Esophagus muscularis mucosa (tissue), 4 donors: Measurements from ENCODE around the gene MEGF9. TPM values are rescaled to one million over a fixed set of nuclear protein-coding genes. Genes with fewer than 3 reads are reported as not detected.

ENCODE experiments used
- DNase-seq: peaks from one replicate; pipeline ENCODE4 v3.0.0-alpha.2; 2017; ENCODE audit errors: extremely low spot score
- H3K27ac ChIP-seq, 4 donors: fragments of 200-600 bp; sonication (generic); replicated peaks in 1 of 4; 1 replicate in 3 of 4; 2 replicates in 1 of 4; pipeline ENCODE4 v1.5.1; 2016 to 2019; ENCODE audit warnings: mild to moderate bottlenecking in 1 of 4
- H3K27me3 ChIP-seq, 4 donors: fragments of 200-600 bp; sonication (generic); one replicate each; pipeline versions ENCODE4 v1.5.1 to v1.6.0; 2016 to 2019
- H3K36me3 ChIP-seq, 4 donors: fragments of 200-600 bp; sonication (generic); one replicate each; pipeline ENCODE4 v1.5.1; 2016 to 2019
- H3K4me1 ChIP-seq, 4 donors: fragments of 200-600 bp; sonication (generic); one replicate each; pipeline ENCODE4 v1.5.1; 2016 to 2019
- H3K4me3 ChIP-seq, 4 donors: fragments of 200-600 bp; sonication (generic); 1 replicate in 2 of 4; 2 replicates in 2 of 4; pipeline ENCODE4 v1.5.1; 2016 to 2019; ENCODE audit warnings: mild to moderate bottlenecking in 4 of 4, moderate library complexity in 1 of 4
- H3K9me3 ChIP-seq, 4 donors: fragments of 200-600 bp; sonication (generic); 1 replicate in 3 of 4; 2 replicates in 1 of 4; pipeline ENCODE4 v1.5.1; 2016 to 2019
- EP300 ChIP-seq: sonication (generic); formaldehyde crosslinking; IDR thresholded peaks from one replicate; pipeline ENCODE4 v1.6.1; 2017; ENCODE audit warnings: antibody characterized with exemption
- POLR2A ChIP-seq: fragments of 450-650 bp; IDR thresholded peaks from one replicate; pipeline ENCODE4 v1.6.1; 2017; ENCODE audit warnings: antibody characterized with exemption, moderate library complexity, mild to moderate bottlenecking, low read depth
- POLR2AphosphoS5 ChIP-seq, 2 donors: sonication (generic); formaldehyde crosslinking; IDR thresholded peaks; one replicate each; pipeline ENCODE4 v1.6.1; 2017; ENCODE audit warnings: antibody characterized with exemption in 2 of 2
- WGBS: methylation state at CpG from one replicate; pipeline ENCODE4 v1.1.5; 2018; 5-methylcytosine and 5-hydroxymethylcytosine counted together
- intact Hi-C: fragments of 100-400 bp; cut with DNase I; formaldehyde crosslinking; loops from one replicate; pipeline ENCODE4 v1.15.1; 2023
- total RNA-seq, 4 donors: library from RNA; depleted of rRNA; stranded (reverse); fragments of >200 nt; gene quantifications; one replicate each; pipeline versions ENCODE4 v1.1.0 to v1.2.1, GENCODE V29; 2016
- TF ChIP-seq, protein P1 (sequence below), 3 experiments: fragments of 200-600 bp in 2 of 3; fragments of 450-650 bp in 1 of 3; sonication (generic) in 2 of 3; IDR thresholded peaks; one replicate each; pipeline ENCODE4 v1.5.1; 2017 to 2019; ENCODE audit warnings: antibody characterized with exemption in 3 of 3, mild to moderate bottlenecking in 2 of 3, moderate library complexity in 1 of 3

MEGF9 gene
- total RNA-seq, 4 donors from 2014 or later = 17.1 to 23.1 (median 18.9) TPM

GRCh38 chr9:120567874-120568273, 146.4 kb downstream of the MEGF9 start:
- no peak for DNase-seq
- intact Hi-C loops = no loop called here
- Histone ChIP-seq H3K36me3 (peaks cover 24 to 84% (median 70%) of the 10 kb centered on the region in 4 donors), H3K4me1 (peaks cover 20 to 38% (median 24%) of the 10 kb centered on the region in 4 donors), H3K4me3 (no peak overlapping the region), H3K27me3 (no peaks in the 10 kb centered on the region), H3K27ac (no peak overlapping the region), H3K9me3 (no peaks in the 10 kb centered on the region)
- 98% methylated on average over 4 of the region's 4 CpGs for WGBS
- TF ChIP-seq, protein P1, sequence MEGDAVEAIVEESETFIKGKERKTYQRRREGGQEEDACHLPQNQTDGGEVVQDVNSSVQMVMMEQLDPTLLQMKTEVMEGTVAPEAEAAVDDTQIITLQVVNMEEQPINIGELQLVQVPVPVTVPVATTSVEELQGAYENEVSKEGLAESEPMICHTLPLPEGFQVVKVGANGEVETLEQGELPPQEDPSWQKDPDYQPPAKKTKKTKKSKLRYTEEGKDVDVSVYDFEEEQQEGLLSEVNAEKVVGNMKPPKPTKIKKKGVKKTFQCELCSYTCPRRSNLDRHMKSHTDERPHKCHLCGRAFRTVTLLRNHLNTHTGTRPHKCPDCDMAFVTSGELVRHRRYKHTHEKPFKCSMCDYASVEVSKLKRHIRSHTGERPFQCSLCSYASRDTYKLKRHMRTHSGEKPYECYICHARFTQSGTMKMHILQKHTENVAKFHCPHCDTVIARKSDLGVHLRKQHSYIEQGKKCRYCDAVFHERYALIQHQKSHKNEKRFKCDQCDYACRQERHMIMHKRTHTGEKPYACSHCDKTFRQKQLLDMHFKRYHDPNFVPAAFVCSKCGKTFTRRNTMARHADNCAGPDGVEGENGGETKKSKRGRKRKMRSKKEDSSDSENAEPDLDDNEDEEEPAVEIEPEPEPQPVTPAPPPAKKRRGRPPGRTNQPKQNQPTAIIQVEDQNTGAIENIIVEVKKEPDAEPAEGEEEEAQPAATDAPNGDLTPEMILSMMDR (IDR thresholded peaks at IDR 0.05) = no peak
- no peak for TF ChIP-seq POLR2AphosphoS5 (IDR thresholded peaks at IDR 0.05)
- TF ChIP-seq EP300 = no peak
- TF ChIP-seq POLR2A = no peak

GRCh38 chr9:120567081-120567480, 147.2 kb downstream of the MEGF9 start:
- intact Hi-C loops = no loop called here
- Histone ChIP-seq H3K36me3 (peaks cover 24 to 92% (median 74%) of the 10 kb centered on the region in 4 donors), H3K4me3 (no peak overlapping the region), H3K27ac (no peak overlapping the region), H3K4me1 (peaks cover 14 to 31% (median 16%) of the 10 kb centered on the region in 4 donors), H3K9me3 (no peaks in the 10 kb centered on the region), H3K27me3 (no peaks in the 10 kb centered on the region)
- DNase-seq = no peak
- TF ChIP-seq POLR2A (no peak), POLR2AphosphoS5 (IDR thresholded peaks at IDR 0.05) (no peak), EP300 (no peak)
- TF ChIP-seq, protein P1 (IDR thresholded peaks at IDR 0.05) = no peak
- 89% methylated on average over 3 of the region's 3 CpGs for WGBS

- H3K4me1 ChIP-seq = peaks cover 0 to 7% (median 2%) of the 10 kb centered on the region in 4 donors
- H3K27me3 ChIP-seq = no peaks in the 10 kb centered on the region
- no peaks in the 10 kb centered on the region for H3K9me3 ChIP-seq
- H3K36me3 ChIP-seq = peaks cover 9 to 83% (median 55%) of the 10 kb centered on the region in 4 donors
- no peak for TF ChIP-seq POLR2AphosphoS5 (IDR thresholded peaks at IDR 0.05)
- TF ChIP-seq, protein P1 (IDR thresholded peaks at IDR 0.05) = no peak
- TF ChIP-seq POLR2A = no peak
- TF ChIP-seq EP300 = no peak
- no peak overlapping the region for H3K27ac ChIP-seq
- intact Hi-C loops = no loop called here
- no peak overlapping the region for H3K4me3 ChIP-seq
- no peak for DNase-seq
- 100% methylated on average over 3 of the region's 3 CpGs for WGBS
Observed at GRCh38 chr9:120564589-120564988, 149.7 kb downstream of the MEGF9 start.

DNA sequence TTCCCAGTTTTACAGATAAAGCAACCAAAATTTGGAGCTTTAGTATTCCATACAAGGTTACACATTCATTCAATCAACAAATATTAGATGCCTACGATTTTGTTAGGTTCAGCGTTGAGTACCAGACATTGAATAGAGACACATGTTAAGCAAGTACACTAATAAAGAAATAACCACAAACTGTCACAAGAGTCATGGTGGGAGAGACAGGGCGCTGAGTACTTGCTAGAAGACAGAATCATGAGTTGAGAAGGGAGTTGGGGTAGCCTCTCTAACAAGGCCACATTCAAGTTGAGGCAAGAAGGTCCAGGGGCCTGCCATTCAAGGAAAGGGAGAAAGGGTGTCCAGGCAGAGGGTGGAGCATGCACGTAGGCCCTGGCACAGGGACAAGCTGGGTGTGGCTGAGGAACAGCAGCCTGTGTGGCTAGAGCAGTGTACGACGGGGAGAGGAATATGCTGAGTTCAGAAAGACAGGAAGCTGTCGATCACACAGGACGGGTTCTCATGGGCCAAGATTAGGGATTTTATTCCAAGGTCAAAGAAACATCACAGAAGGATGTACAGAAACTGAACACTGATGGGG, 151.3 kb downstream of the MEGF9 start:
- intact Hi-C loops = no loop called here
- no peak for TF ChIP-seq POLR2A
- TF ChIP-seq, protein P1 (IDR thresholded peaks at IDR 0.05) = no peak
- no peak for TF ChIP-seq EP300
- no peak for TF ChIP-seq POLR2AphosphoS5 (IDR thresholded peaks at IDR 0.05)
- 54% methylated on average over 8 of the region's 8 CpGs for WGBS

DNA sequence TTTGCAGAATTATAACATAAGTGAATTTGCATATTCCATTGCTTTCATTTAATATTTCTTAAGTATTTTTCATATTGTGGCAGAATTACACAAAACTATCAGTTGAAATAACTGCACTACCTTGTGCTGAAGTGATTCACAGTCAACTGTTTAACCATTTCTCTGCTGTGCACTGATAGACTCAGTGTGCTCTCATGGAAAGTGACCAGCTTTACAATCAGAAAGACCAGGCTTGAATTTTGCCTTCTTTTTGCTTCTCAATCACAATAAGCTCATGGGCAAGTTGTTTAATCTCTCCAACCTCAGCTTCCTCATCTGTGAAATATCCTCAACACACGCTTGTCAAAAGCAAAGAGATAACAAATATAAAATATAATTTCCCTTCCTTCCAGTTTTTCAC, 152.6 kb downstream of the MEGF9 start:
- Histone ChIP-seq H3K4me1 (peaks cover 0 to 7% (median 2%) of the 10 kb centered on the region in 4 donors), H3K27ac (no peak overlapping the region), H3K27me3 (no peaks in the 10 kb centered on the region), H3K4me3 (no peak overlapping the region), H3K9me3 (no peaks in the 10 kb centered on the region), H3K36me3 (peaks cover 0 to 67% (median 30%) of the 10 kb centered on the region in 4 donors)
- WGBS = 93% methylated on average over 1 of the region's 1 CpG
- TF ChIP-seq, protein P1 (IDR thresholded peaks at IDR 0.05) = no peak
- TF ChIP-seq POLR2AphosphoS5 (IDR thresholded peaks at IDR 0.05) = no peak
- TF ChIP-seq POLR2A = no peak
- TF ChIP-seq EP300 = no peak
- intact Hi-C loops = no loop called here
- DNase-seq = no peak

More for the DNA sequence above, 151.3 kb downstream of the MEGF9 start:
- Histone ChIP-seq H3K4me3 (no peak overlapping the region), H3K9me3 (no peaks in the 10 kb centered on the region), H3K4me1 (peaks cover 0 to 7% (median 2%) of the 10 kb centered on the region in 4 donors), H3K36me3 (peaks cover 2 to 74% (median 42%) of the 10 kb centered on the region in 4 donors), H3K27ac (no peak overlapping the region), H3K27me3 (no peaks in the 10 kb centered on the region)
- no peak for DNase-seq
